GM18526 (cell line): ENCODE measurements around the gene BPGM.

Experiments
- POLR2A ChIP-seq: IDR thresholded peaks from 3 replicates; pipeline ENCODE4 v1.6.1; 2011; ENCODE audit not compliant: insufficient read length; ENCODE audit errors: extremely low read depth

The BPGM gene

GRCh38 chr7:134697205-134697886 lies 50.7 kb downstream of the BPGM start:
- no peak for TF ChIP-seq POLR2A

- no peak for TF ChIP-seq POLR2A
Measured at GRCh38 chr7:134698481-134698880, 51.8 kb downstream of the BPGM start.

GRCh38 chr7:134699021-134699818 lies 52.6 kb downstream of the BPGM start:
- TF ChIP-seq POLR2A: no peak

- no peak for TF ChIP-seq POLR2A
Measured at GRCh38 chr7:134699899-134700298, 53.2 kb downstream of the BPGM start.

GRCh38 chr7:134701272-134701671 lies 54.6 kb downstream of the BPGM start:
- no peak for TF ChIP-seq POLR2A

GRCh38 chr7:134702366-134703240 lies 56.0 kb downstream of the BPGM start:
- TF ChIP-seq POLR2A: no peak

- no peak for TF ChIP-seq POLR2A
Measured at GRCh38 chr7:134703241-134703594, 56.6 kb downstream of the BPGM start.

GRCh38 chr7:134703782-134704181 lies 57.1 kb downstream of the BPGM start:
- no peak for TF ChIP-seq POLR2A

GRCh38 chr7:134704827-134705226 lies 58.2 kb downstream of the BPGM start:
- TF ChIP-seq POLR2A: no peak

- TF ChIP-seq POLR2A: no peak
Measured at GRCh38 chr7:134705716-134706115, 59.1 kb downstream of the BPGM start.

- TF ChIP-seq POLR2A: no peak
Measured at GRCh38 chr7:134706468-134706867, 59.8 kb downstream of the BPGM start.

- no peak for TF ChIP-seq POLR2A
Measured at GRCh38 chr7:134707663-134708378, 61.2 kb downstream of the BPGM start.

GRCh38 chr7:134708692-134709091 lies 62.0 kb downstream of the BPGM start:
- no peak for TF ChIP-seq POLR2A

GRCh38 chr7:134709197-134709596 lies 62.5 kb downstream of the BPGM start:
- TF ChIP-seq POLR2A: no peak

GRCh38 chr7:134710511-134710853 lies 63.8 kb downstream of the BPGM start:
- no peak for TF ChIP-seq POLR2A
